Lower leg skin (tissue), 3 donors: Measurements from ENCODE around the gene MEF2D.

ENCODE experiments used
- POLR2A ChIP-seq, 2 donors: fragments of 450-650 bp; IDR thresholded peaks; one replicate each; pipeline ENCODE4 v1.6.1; 2016 to 2017; ENCODE audit warnings: antibody characterized with exemption in 2 of 2, mild to moderate bottlenecking in 1 of 2, moderate library complexity in 1 of 2
- TF ChIP-seq, protein P1 (sequence below), 3 donors: fragments of 450-650 bp; IDR thresholded peaks; one replicate each; pipeline ENCODE4 v1.5.1; 2016; ENCODE audit warnings: antibody characterized with exemption in 3 of 3, mild to moderate bottlenecking in 3 of 3, moderate library complexity in 2 of 3

- TF ChIP-seq, protein P1, sequence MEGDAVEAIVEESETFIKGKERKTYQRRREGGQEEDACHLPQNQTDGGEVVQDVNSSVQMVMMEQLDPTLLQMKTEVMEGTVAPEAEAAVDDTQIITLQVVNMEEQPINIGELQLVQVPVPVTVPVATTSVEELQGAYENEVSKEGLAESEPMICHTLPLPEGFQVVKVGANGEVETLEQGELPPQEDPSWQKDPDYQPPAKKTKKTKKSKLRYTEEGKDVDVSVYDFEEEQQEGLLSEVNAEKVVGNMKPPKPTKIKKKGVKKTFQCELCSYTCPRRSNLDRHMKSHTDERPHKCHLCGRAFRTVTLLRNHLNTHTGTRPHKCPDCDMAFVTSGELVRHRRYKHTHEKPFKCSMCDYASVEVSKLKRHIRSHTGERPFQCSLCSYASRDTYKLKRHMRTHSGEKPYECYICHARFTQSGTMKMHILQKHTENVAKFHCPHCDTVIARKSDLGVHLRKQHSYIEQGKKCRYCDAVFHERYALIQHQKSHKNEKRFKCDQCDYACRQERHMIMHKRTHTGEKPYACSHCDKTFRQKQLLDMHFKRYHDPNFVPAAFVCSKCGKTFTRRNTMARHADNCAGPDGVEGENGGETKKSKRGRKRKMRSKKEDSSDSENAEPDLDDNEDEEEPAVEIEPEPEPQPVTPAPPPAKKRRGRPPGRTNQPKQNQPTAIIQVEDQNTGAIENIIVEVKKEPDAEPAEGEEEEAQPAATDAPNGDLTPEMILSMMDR (IDR thresholded peaks at IDR 0.05), result no peak
- no peak for TF ChIP-seq POLR2A (IDR thresholded peaks at IDR 0.05)
These were observed 60.8 kb downstream of the MEF2D start for GRCh38 chr1:156439777-156440183.
